Body of pancreas (tissue), 4 donors: ENCODE data around the gene TRIOBP. TPM values are rescaled to one million over a fixed set of nuclear protein-coding genes. Genes with fewer than 3 reads are reported as not detected.

Source experiments
- ATAC-seq: fragments of 150-250 bp; one replicate; pipeline ENCODE4 v1.9.1; 2016
- DNase-seq, 4 donors: peaks; one replicate each; pipeline ENCODE4 v3.0.0-alpha.2; 2019
- H3K27ac ChIP-seq, 4 donors: fragments of 200-600 bp; sonication (generic); 1 replicate in 3 of 4; 2 replicates in 1 of 4; pipeline versions ENCODE4 v1.5.1 to v1.6.1; 2016 to 2019; ENCODE audit warnings: mild to moderate bottlenecking in 1 of 4, mixed read lengths in 1 of 4, moderate library complexity in 1 of 4
- H3K27me3 ChIP-seq, 2 donors: fragments of 200-600 bp; sonication (generic); one replicate each; pipeline ENCODE4 v1.6.0; 2016; ENCODE audit warnings: mild to moderate bottlenecking in 1 of 2
- H3K36me3 ChIP-seq, 2 donors: fragments of 200-600 bp; sonication (generic); replicated peaks in 1 of 2; 2 replicates each; pipeline ENCODE4 v1.5.1; 2016; ENCODE audit warnings: low read depth in 2 of 2; ENCODE audit not compliant: insufficient read depth in 1 of 2
- H3K4me1 ChIP-seq: fragments of 200-600 bp; sonication (generic); one replicate; pipeline ENCODE4 v1.6.0; 2016
- H3K4me3 ChIP-seq, 2 donors: fragments of 200-600 bp; sonication (generic); 1 replicate in 1 of 2; 2 replicates in 1 of 2; pipeline ENCODE4 v1.5.1; 2016 to 2019
- H3K9me3 ChIP-seq, 3 donors: fragments of 200-600 bp; sonication (generic); 1 replicate in 2 of 3; 2 replicates in 1 of 3; pipeline ENCODE4 v1.5.1; 2016
- CTCF ChIP-seq, 7 experiments: fragments of 450-650 bp in 4 of 7; fragments of 200-600 bp in 3 of 7; sonication (generic) in 3 of 7; IDR thresholded peaks; one replicate each; pipeline ENCODE4 v1.5.1; 2016 to 2019; ENCODE audit warnings: antibody characterized with exemption in 7 of 7
- POLR2A ChIP-seq, 3 donors: fragments of 450-650 bp; IDR thresholded peaks; one replicate each; pipeline ENCODE4 v1.6.1; 2016; ENCODE audit warnings: antibody characterized with exemption in 3 of 3, mild to moderate bottlenecking in 2 of 3
- WGBS, 2 donors: methylation state at CpG; one replicate each; pipeline ENCODE4 v1.1.5; 2017; 5-methylcytosine and 5-hydroxymethylcytosine counted together
- intact Hi-C: fragments of 100-400 bp; cut with DNase I; formaldehyde crosslinking; loops from one replicate; pipeline ENCODE4 v1.15.1; 2023
- total RNA-seq, 2 donors: library from RNA; depleted of rRNA; stranded (reverse); fragments of >200 nt; gene quantifications; one replicate each; pipeline ENCODE4 v1.1.0, GENCODE V29; 2016

TRIOBP gene
- total RNA-seq, 2 donors from 2014 or later, result 65.6 to 76.5 TPM

GRCh38 chr22:37759281-37759680, 62.4 kb downstream of the TRIOBP start:
- no peaks in the 10 kb centered on the region for H3K4me1 ChIP-seq
- TF ChIP-seq CTCF (IDR thresholded peaks at IDR 0.05) (no peak), POLR2A (IDR thresholded peaks at IDR 0.05) (no peak)
- no peak for DNase-seq
- no peaks in the 10 kb centered on the region for H3K27me3 ChIP-seq
- no peak overlapping the region for H3K27ac ChIP-seq
- ATAC-seq, result no peak
- no peak overlapping the region for H3K4me3 ChIP-seq
- H3K9me3 ChIP-seq, result no peaks in the 10 kb centered on the region
- WGBS, 2 donors, result 85% methylated on average over 11 of the region's 11 CpGs; no CpG with 5 or more reads in 1 of the 2 donors
- intact Hi-C loops, result no loop called here
- peaks cover 0 to 9% of the 10 kb centered on the region in 2 donors for H3K36me3 ChIP-seq

GRCh38 chr22:37760152-37760551, 63.3 kb downstream of the TRIOBP start:
- DNase-seq, result no peak
- Histone ChIP-seq H3K27ac (no peak overlapping the region), H3K36me3 (peaks cover 0 to 9% of the 10 kb centered on the region in 2 donors), H3K27me3 (no peaks in the 10 kb centered on the region), H3K9me3 (no peaks in the 10 kb centered on the region), H3K4me1 (no peaks in the 10 kb centered on the region), H3K4me3 (no peak overlapping the region)
- ATAC-seq, result no peak
- TF ChIP-seq POLR2A (IDR thresholded peaks at IDR 0.05) (no peak), CTCF (IDR thresholded peaks at IDR 0.05) (no peak)
- 80 to 82% methylated on average over 3 of the region's 3 CpGs for WGBS, 2 donors
- intact Hi-C loops, result no loop called here

GRCh38 chr22:37762389-37762836, 65.6 kb downstream of the TRIOBP start:
- intact Hi-C loops, result no loop called here
- H3K4me1 ChIP-seq, result no peaks in the 10 kb centered on the region
- H3K27me3 ChIP-seq, result no peaks in the 10 kb centered on the region
- H3K27ac ChIP-seq, result no peak overlapping the region
- TF ChIP-seq POLR2A (IDR thresholded peaks at IDR 0.05), result no peak
- no peak for TF ChIP-seq CTCF (IDR thresholded peaks at IDR 0.05)
- peaks cover 0 to 9% of the 10 kb centered on the region in 2 donors for H3K36me3 ChIP-seq
- ATAC-seq, result no peak
- 71 to 91% methylated on average over 10 of the region's 10 CpGs for WGBS, 2 donors
- DNase-seq, result no peak
- no peak overlapping the region for H3K4me3 ChIP-seq
- H3K9me3 ChIP-seq, result no peaks in the 10 kb centered on the region

GRCh38 chr22:37763012-37763411, 66.2 kb downstream of the TRIOBP start:
- intact Hi-C loops, result no loop called here
- Histone ChIP-seq H3K36me3 (peaks cover 0 to 11% of the 10 kb centered on the region in 2 donors), H3K9me3 (no peaks in the 10 kb centered on the region), H3K4me3 (no peak overlapping the region), H3K27me3 (no peaks in the 10 kb centered on the region), H3K4me1 (no peaks in the 10 kb centered on the region), H3K27ac (no peak overlapping the region)
- WGBS, 2 donors, result 75 to 93% methylated on average over 1 to 9 of the region's 9 CpGs
- no peak for TF ChIP-seq POLR2A (IDR thresholded peaks at IDR 0.05)
- TF ChIP-seq CTCF (IDR thresholded peaks at IDR 0.05), result no peak
- ATAC-seq (no peak), DNase-seq (no peak)

GRCh38 chr22:37763652-37764051, 66.8 kb downstream of the TRIOBP start:
- 87 to 97% methylated on average over 16 of the region's 16 CpGs for WGBS, 2 donors
- Histone ChIP-seq H3K9me3 (no peaks in the 10 kb centered on the region), H3K27me3 (no peaks in the 10 kb centered on the region), H3K4me1 (no peaks in the 10 kb centered on the region), H3K4me3 (no peak overlapping the region), H3K36me3 (peaks cover 0 to 12% of the 10 kb centered on the region in 2 donors), H3K27ac (no peak overlapping the region)
- no peak for ATAC-seq
- DNase-seq, result no peak
- TF ChIP-seq CTCF (IDR thresholded peaks at IDR 0.05), result no peak
- no peak for TF ChIP-seq POLR2A (IDR thresholded peaks at IDR 0.05)
- intact Hi-C loops, result no loop called here
